Endothelial cell (in vitro differentiated cells): ENCODE data around the gene VTI1B. TPM values are rescaled to one million over a fixed set of nuclear protein-coding genes. Genes with fewer than 3 reads are reported as not detected.

Experiments
- DNase-seq: peaks from one replicate; pipeline ENCODE4 v3.0.0; 2021; ENCODE audit warnings: low spot score
- H3K27ac Mint-ChIP-seq: one replicate; pipeline ENCODE4 v1.8.0; 2021; ENCODE audit warnings: mixed read lengths, inconsistent platforms; ENCODE audit not compliant: unreplicated experiment
- H3K27me3 Mint-ChIP-seq: one replicate; pipeline ENCODE4 v1.8.0; 2021; ENCODE audit warnings: mild to moderate bottlenecking, moderate library complexity, mixed read lengths, inconsistent platforms; ENCODE audit not compliant: unreplicated experiment
- H3K36me3 Mint-ChIP-seq: one replicate; pipeline ENCODE4 v1.8.0; 2021; ENCODE audit warnings: mild to moderate bottlenecking, low read depth, mixed read lengths, inconsistent platforms; ENCODE audit not compliant: unreplicated experiment
- H3K4me1 Mint-ChIP-seq: one replicate; pipeline ENCODE4 v1.8.0; 2021; ENCODE audit warnings: mild to moderate bottlenecking, mixed read lengths, inconsistent platforms; ENCODE audit not compliant: unreplicated experiment
- H3K4me3 Mint-ChIP-seq: one replicate; pipeline ENCODE4 v1.8.0; 2021; ENCODE audit warnings: mild to moderate bottlenecking, mixed read lengths, inconsistent platforms; ENCODE audit not compliant: unreplicated experiment
- H3K9me3 Mint-ChIP-seq: one replicate; pipeline ENCODE4 v1.8.0; 2021; ENCODE audit warnings: mixed read lengths, inconsistent platforms; ENCODE audit not compliant: unreplicated experiment
- total RNA-seq: library from RNA; stranded (reverse); fragmentation: NEBNext Ultra II Directional; extraction: Animal tissue kit (Norgen Biotek cat#: 25700); gene quantifications from one replicate; pipeline ENCODE4 v1.2.1, GENCODE V29; 2021; ENCODE audit not compliant: unreplicated experiment
- TF ChIP-seq, protein P1 (sequence below): fragments of 200-600 bp; sonication (generic); IDR thresholded peaks from one replicate; pipeline ENCODE4 v1.5.0; 2021; ENCODE audit warnings: antibody characterized with exemption; ENCODE audit not compliant: unreplicated experiment

Gene VTI1B
- total RNA-seq, 1 donor from 2014 or later: 87.9 TPM

DNA sequence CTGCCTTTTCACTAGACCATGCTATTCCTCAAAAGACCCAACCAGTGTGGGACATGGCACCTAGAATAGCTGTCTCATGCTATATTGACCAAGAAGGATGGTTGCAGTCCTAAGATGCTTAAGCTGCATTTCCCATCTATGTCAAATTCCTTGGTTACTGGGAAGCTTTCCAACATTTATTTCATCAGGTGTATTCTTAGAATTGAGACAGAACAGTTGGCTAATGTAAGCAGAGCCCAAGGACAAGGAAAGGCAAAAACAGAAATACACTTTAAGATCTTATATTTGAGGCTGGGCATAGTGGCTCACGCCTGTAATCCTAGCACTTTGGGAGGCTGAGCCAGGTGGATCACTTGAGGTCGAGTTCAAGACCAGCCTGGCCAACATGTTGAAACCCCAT, 30.0 kb downstream of the VTI1B start:
- no peaks in the 10 kb centered on the region for H3K4me1 Mint-ChIP-seq
- no peak overlapping the region for H3K27ac Mint-ChIP-seq
- peaks cover 22% of the 10 kb centered on the region for H3K36me3 Mint-ChIP-seq
- H3K4me3 Mint-ChIP-seq: no peak overlapping the region
- H3K27me3 Mint-ChIP-seq: no peaks in the 10 kb centered on the region
- H3K9me3 Mint-ChIP-seq: no peaks in the 10 kb centered on the region
- no peak for DNase-seq
- TF ChIP-seq, protein P1, sequence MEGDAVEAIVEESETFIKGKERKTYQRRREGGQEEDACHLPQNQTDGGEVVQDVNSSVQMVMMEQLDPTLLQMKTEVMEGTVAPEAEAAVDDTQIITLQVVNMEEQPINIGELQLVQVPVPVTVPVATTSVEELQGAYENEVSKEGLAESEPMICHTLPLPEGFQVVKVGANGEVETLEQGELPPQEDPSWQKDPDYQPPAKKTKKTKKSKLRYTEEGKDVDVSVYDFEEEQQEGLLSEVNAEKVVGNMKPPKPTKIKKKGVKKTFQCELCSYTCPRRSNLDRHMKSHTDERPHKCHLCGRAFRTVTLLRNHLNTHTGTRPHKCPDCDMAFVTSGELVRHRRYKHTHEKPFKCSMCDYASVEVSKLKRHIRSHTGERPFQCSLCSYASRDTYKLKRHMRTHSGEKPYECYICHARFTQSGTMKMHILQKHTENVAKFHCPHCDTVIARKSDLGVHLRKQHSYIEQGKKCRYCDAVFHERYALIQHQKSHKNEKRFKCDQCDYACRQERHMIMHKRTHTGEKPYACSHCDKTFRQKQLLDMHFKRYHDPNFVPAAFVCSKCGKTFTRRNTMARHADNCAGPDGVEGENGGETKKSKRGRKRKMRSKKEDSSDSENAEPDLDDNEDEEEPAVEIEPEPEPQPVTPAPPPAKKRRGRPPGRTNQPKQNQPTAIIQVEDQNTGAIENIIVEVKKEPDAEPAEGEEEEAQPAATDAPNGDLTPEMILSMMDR: no peak

GRCh38 chr14:67643713-67644112, 30.7 kb downstream of the VTI1B start:
- H3K27me3 Mint-ChIP-seq: no peaks in the 10 kb centered on the region
- H3K27ac Mint-ChIP-seq: no peak overlapping the region
- no peaks in the 10 kb centered on the region for H3K9me3 Mint-ChIP-seq
- no peak for DNase-seq
- TF ChIP-seq, protein P1: no peak
- no peaks in the 10 kb centered on the region for H3K4me1 Mint-ChIP-seq
- H3K4me3 Mint-ChIP-seq: peak overlapping the region; percentile 16
- H3K36me3 Mint-ChIP-seq: peaks cover 22% of the 10 kb centered on the region

DNA sequence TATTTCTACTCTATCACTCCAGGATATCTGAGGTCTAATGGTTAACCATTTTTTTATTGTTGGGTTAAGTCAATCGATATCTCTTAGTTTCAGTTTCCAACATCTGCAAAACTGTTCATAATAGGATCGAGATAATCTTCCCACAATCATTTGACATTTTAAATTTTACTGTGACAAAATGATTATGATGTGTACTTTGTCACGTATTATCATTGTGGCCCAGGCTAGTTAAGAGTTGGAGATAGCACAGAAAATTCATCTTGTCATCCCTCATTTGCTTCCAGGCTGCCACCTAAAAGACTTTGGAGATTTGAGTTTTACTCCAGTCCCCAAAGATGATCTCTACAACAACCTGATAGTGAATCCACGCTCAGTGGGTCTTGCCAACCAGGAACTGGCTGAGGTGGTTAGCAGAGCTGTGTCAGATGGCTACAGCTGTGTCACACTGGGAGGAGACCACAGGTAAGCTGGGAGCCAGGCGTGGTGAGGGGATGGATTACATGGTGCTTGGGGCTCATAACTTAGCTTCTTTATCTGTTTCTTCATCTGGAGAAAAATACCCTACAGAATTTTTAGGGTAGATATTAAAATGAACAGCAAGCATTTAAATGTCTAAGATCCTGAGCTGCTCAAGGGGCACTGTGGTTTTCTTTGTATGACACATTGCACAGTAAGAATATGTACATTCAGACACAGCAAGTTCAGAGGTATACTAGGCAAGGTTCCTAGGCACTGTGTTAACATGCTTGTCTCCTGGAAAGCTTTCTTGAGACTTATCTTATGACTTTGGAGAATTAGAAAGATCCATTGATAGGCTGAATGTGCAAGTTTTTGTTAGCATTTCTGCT, 32.3 kb downstream of the VTI1B start:
- TF ChIP-seq, protein P1: no peak
- DNase-seq: no peak
- Mint-ChIP-seq H3K4me1 (no peaks in the 10 kb centered on the region), H3K4me3 (no peak overlapping the region), H3K9me3 (no peaks in the 10 kb centered on the region), H3K27me3 (no peaks in the 10 kb centered on the region), H3K36me3 (peaks cover 20% of the 10 kb centered on the region), H3K27ac (no peak overlapping the region)

GRCh38 chr14:67641480-67641879, 33.0 kb downstream of the VTI1B start:
- Mint-ChIP-seq H3K9me3 (no peaks in the 10 kb centered on the region), H3K27me3 (no peaks in the 10 kb centered on the region), H3K4me3 (no peak overlapping the region), H3K36me3 (peaks cover 14% of the 10 kb centered on the region), H3K4me1 (no peaks in the 10 kb centered on the region), H3K27ac (no peak overlapping the region)
- no peak for DNase-seq
- TF ChIP-seq, protein P1: no peak

DNA sequence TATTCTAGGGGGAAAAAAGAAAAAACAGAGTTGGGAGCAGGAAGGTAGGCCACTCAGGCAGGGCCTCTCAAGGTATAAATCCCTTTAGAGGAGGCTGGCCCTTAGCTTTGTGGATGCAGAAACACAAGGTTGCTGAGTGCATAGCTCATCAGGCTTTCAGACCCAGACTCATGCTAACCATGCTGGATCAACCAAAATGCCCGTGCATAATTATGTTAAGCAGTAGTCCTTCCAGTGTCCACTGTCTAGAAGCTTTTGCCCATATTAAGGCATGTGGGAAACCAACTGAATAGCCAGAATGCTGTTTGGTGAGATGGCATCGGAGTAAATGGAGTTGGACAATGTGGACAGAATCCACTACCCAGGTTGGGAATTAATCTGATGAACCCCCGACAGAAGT, 35.8 kb downstream of the VTI1B start:
- Mint-ChIP-seq H3K9me3 (no peaks in the 10 kb centered on the region), H3K27me3 (no peaks in the 10 kb centered on the region), H3K4me3 (no peak overlapping the region), H3K27ac (no peak overlapping the region), H3K36me3 (no peaks in the 10 kb centered on the region), H3K4me1 (no peaks in the 10 kb centered on the region)
- TF ChIP-seq, protein P1: no peak
- DNase-seq: no peak
